ENCODE results near the gene MIS18A. TPM values are rescaled to one million over a fixed set of nuclear protein-coding genes. Genes with fewer than 3 reads are reported as not detected.
"Not testable (repeated sequence)": the region's sequence is repeated elsewhere in the genome, so short reads cannot be mapped to it uniquely, and the experiment has no call there.

Gene MIS18A
- total RNA-seq, 2 donors from 2014 or later = 2.3 to 2.5 TPM

DNA sequence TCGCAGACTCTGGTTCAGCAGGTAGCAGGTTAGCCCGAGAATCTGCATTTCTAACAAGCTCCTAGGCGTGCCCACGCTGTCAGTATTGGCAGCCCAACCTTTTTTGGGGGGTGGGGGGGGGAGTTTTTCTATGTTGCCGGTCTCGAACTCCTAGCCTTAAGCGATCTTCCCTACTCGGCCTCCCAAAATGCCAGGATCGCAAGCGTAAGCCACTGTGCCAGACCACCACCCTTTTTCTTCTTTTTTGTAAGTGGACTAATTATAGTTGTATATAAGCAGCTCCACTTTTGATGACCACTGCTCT, 480 bp upstream of the MIS18A start:
- peak overlapping the region; percentile 72 to 77 for H3K27ac ChIP-seq

DNA sequence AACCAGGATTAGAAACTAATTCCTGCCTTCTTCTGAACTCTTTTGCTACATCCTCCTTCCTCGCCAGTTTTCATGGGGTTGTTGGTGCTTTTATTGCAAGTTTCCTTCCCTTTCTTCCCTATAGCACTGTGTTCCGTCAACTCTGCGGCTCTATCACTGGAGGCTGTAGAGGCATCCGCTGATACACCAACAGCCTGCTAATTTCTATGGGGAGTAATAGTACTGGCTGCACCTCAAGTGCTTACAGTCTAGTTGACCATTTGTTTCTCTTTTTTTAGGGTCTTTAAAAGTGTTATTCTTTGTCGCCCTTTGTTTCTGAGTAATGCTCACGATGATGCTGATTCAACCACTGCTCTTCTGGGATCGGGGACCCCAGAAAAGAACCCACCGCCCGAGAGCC, 746 bp downstream of the MIS18A start:
- H3K9me3 ChIP-seq = no peaks in the 10 kb centered on the region
- H3K27ac ChIP-seq = peak overlapping the region in 1 of 2 donors; percentile 77
- peak overlapping the region; percentile 68 to 97 for H3K4me3 ChIP-seq
- peaks cover 0 to 19% of the 10 kb centered on the region in 2 donors for H3K4me1 ChIP-seq
- DNase-seq (ENCODE audit: low spot score) = no peak
- no peaks in the 10 kb centered on the region for H3K36me3 ChIP-seq
- H3K27me3 ChIP-seq = no peaks in the 10 kb centered on the region
- TF ChIP-seq, protein P1, sequence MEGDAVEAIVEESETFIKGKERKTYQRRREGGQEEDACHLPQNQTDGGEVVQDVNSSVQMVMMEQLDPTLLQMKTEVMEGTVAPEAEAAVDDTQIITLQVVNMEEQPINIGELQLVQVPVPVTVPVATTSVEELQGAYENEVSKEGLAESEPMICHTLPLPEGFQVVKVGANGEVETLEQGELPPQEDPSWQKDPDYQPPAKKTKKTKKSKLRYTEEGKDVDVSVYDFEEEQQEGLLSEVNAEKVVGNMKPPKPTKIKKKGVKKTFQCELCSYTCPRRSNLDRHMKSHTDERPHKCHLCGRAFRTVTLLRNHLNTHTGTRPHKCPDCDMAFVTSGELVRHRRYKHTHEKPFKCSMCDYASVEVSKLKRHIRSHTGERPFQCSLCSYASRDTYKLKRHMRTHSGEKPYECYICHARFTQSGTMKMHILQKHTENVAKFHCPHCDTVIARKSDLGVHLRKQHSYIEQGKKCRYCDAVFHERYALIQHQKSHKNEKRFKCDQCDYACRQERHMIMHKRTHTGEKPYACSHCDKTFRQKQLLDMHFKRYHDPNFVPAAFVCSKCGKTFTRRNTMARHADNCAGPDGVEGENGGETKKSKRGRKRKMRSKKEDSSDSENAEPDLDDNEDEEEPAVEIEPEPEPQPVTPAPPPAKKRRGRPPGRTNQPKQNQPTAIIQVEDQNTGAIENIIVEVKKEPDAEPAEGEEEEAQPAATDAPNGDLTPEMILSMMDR (IDR thresholded peaks at IDR 0.05) = no peak

More for the DNA sequence above, 480 bp upstream of the MIS18A start:
- TF ChIP-seq, protein P1 (IDR thresholded peaks at IDR 0.05) = no peak
- no peaks in the 10 kb centered on the region for H3K27me3 ChIP-seq
- H3K4me3 ChIP-seq = peak overlapping the region; percentile 68 to 97
- peaks cover 0 to 19% of the 10 kb centered on the region in 2 donors for H3K4me1 ChIP-seq
- H3K9me3 ChIP-seq = no peaks in the 10 kb centered on the region
- DNase-seq (ENCODE audit: low spot score) = no peak
- no peaks in the 10 kb centered on the region for H3K36me3 ChIP-seq

DNA sequence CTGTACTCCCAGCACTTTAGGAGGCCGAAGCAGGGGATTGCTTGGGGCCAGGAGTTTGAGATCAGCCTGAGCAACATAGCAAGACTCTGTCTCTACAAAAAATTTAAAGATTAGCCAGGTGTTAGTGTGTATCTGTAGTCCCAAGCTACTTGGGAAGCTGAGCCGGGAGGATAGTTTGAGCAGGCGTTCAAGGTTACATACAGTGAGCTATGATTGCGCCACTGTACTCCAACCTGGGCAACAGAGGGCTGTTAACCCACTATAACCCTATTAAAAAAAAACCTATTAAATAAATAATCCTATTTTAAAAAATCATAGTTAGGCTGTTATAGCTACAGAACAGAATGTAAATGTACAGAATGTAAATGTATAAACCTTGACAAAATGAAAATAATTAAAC, 2.2 kb downstream of the MIS18A start:
- no peaks in the 10 kb centered on the region for H3K36me3 ChIP-seq
- DNase-seq (ENCODE audit: low spot score) = no peak
- H3K27ac ChIP-seq = no peak overlapping the region
- no peaks in the 10 kb centered on the region for H3K9me3 ChIP-seq
- H3K4me1 ChIP-seq = peaks cover 0 to 19% of the 10 kb centered on the region in 2 donors
- H3K4me3 ChIP-seq = no peak overlapping the region
- TF ChIP-seq, protein P1 (IDR thresholded peaks at IDR 0.05) = no peak
- H3K27me3 ChIP-seq = no peaks in the 10 kb centered on the region

DNA sequence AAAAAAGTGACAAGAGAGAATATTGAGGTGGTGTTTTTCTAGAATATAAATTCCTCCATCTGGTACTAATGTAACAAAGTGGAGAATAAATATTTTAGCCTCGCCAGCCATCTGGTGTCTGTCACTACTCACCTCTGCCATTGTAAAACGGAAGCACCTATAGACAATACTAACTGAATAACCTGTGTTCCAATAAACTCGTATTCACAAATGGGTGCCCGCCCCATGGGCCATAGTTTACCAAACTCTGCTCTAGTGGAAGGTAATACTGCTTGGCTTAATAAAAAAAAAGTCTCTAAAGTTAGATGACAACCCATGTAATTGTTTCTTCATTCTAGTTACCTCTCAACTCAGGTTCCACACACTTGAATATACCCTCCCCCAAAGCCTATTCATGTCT, 8.1 kb downstream of the MIS18A start:
- no peak for DNase-seq (ENCODE audit: low spot score)
- no peaks in the 10 kb centered on the region for H3K9me3 ChIP-seq
- H3K4me1 ChIP-seq = no peaks in the 10 kb centered on the region
- no peaks in the 10 kb centered on the region for H3K27me3 ChIP-seq
- no peak overlapping the region for H3K4me3 ChIP-seq
- TF ChIP-seq, protein P1 (IDR thresholded peaks at IDR 0.05) = no peak
- H3K27ac ChIP-seq = no peak overlapping the region
- peaks cover 5% of the 10 kb centered on the region for H3K36me3 ChIP-seq

DNA sequence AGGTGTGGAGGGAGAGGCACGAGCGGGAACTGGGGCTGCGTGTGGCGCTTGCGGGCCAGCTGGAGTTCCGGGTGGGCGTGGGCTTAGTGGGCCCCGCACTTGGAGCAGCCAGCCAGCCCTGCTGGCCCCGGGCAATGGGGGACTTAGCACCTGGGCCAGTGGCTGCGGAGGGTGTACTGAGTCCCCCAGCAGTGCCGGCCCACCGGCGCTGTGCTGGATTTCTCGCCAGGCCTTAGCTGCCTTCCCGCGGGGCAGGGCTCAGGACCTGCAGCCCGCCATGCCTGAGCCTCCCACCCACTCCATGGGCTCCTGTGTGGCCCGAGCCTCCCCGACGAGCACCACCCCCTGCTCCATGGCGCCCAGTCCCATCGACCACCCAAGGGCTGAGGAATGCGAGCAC, 13.5 kb downstream of the MIS18A start:
- not testable (repeated sequence) for H3K4me3 ChIP-seq; H3K36me3 ChIP-seq; H3K9me3 ChIP-seq; H3K27me3 ChIP-seq; DNase-seq (ENCODE audit: low spot score); H3K4me1 ChIP-seq; H3K27ac ChIP-seq

DNA sequence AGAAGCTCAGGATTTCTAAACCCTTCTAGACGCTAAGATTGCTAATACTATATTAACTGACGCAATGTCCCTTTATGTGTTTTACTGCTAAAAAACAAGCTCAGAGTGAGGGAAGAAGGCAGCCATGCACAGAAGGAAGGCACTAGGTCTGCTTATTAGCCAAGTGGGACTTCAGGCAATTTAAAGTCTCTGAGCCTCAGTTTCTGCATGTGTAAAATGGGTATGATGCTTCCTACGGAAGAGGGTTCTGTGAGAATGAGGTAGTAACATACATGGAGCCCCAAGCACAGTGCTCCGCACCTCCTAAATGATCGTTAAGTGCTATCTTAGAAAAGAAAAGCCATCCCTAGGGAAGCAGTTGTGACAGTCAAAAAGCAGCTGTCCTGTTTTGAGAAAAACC, 16.9 kb downstream of the MIS18A start:
- DNase-seq (ENCODE audit: low spot score) = no peak
- Histone ChIP-seq H3K4me3 (no peak overlapping the region), H3K27ac (no peak overlapping the region), H3K36me3 (peaks cover 1% of the 10 kb centered on the region), H3K27me3 (no peaks in the 10 kb centered on the region), H3K4me1 (peaks cover 0 to 14% of the 10 kb centered on the region in 2 donors), H3K9me3 (no peaks in the 10 kb centered on the region)
- TF ChIP-seq, protein P1 (IDR thresholded peaks at IDR 0.05) = no peak

Data from right atrium auricular region (tissue), 2 donors.